ENCODE results near the gene RFX2.
"Not testable (repeated sequence)": the region's sequence is repeated elsewhere in the genome, so short reads cannot be mapped to it uniquely, and the experiment has no call there.

The RFX2 gene

DNA sequence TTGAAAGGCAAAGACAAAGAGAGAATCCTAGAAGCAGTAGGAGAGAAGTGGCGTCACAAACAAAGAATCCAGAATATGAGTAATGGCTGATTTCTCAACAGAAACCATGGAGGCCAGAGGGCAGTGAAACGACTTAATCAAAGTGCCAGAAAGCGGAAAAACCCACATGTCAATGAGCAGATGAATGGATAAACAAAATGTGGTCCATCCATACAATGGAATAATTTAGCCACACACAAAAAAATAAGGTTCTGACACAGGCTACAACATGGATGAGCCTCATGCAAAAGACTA, 80.1 kb downstream of the RFX2 start:
- H2BK15ac ChIP-seq (ENCODE audit: low read length): no peak overlapping the region
- no peak overlapping the region for H3K18ac ChIP-seq (ENCODE audit: low read length)
- H2BK120ac ChIP-seq (ENCODE audit: low read depth, low read length): no peak overlapping the region
- no peak overlapping the region for H4K91ac ChIP-seq (ENCODE audit: low read depth, low read length, poor library complexity)
- H3K4ac ChIP-seq (ENCODE audit: low read length): no peak overlapping the region
- no peak overlapping the region for H3K27ac ChIP-seq (replicated peaks; ENCODE audit: low read length)
- no peak overlapping the region for H2AK5ac ChIP-seq (ENCODE audit: low read depth, low read length)
- no CpG with 5 or more reads among the region's 3 CpGs for WGBS, 2 donors (ENCODE audit: extremely low coverage in 2 of 2, insufficient read length in 2 of 2, insufficient replicate concordance in 1 of 2)
- no peaks in the 10 kb centered on the region for H3K27me3 ChIP-seq (ENCODE audit: control insufficient read depth in 3 of 3, insufficient read depth in 3 of 3, low read depth in 1 of 3, low read length in 3 of 3)
- H3K36me3 ChIP-seq (replicated peaks in 1 of 2; ENCODE audit: control insufficient read depth in 2 of 2, insufficient read depth in 2 of 2, low read length in 2 of 2): peaks cover 0 to 49% of the 10 kb centered on the region in 2 donors
- H2AFZ ChIP-seq (ENCODE audit: low read length): no peak overlapping the region
- no peak overlapping the region for H2BK5ac ChIP-seq (ENCODE audit: low read length)
- H3K23ac ChIP-seq (ENCODE audit: low read depth, low read length, poor library complexity): no peak overlapping the region
- H3K4me2 ChIP-seq (ENCODE audit: insufficient read depth, low read length, poor library complexity, severe bottlenecking): no peak overlapping the region
- H3K9me3 ChIP-seq (replicated peaks in 1 of 2; ENCODE audit: control insufficient read depth in 2 of 2, insufficient read depth in 1 of 2, low read depth in 1 of 2, low read length in 2 of 2): peaks cover 0 to 15% of the 10 kb centered on the region in 2 donors
- H2BK12ac ChIP-seq (ENCODE audit: low read length): no peak overlapping the region
- H3K79me1 ChIP-seq (ENCODE audit: low read depth, low read length): no peaks in the 10 kb centered on the region
- H3K9ac ChIP-seq (ENCODE audit: low read depth, low read length, poor library complexity): no peak overlapping the region
- no peak overlapping the region for H3K14ac ChIP-seq (ENCODE audit: low read length)
- H4K8ac ChIP-seq (ENCODE audit: low read depth, low read length): no peak overlapping the region
- H3K4me3 ChIP-seq (ENCODE audit: low read length in 2 of 2): no peak overlapping the region
- no peaks in the 10 kb centered on the region for H3K4me1 ChIP-seq (ENCODE audit: control insufficient read depth in 2 of 2, insufficient read depth in 1 of 2, low read depth in 1 of 2, low read length in 2 of 2)
- no peak for DNase-seq (ENCODE audit: low spot score)

DNA sequence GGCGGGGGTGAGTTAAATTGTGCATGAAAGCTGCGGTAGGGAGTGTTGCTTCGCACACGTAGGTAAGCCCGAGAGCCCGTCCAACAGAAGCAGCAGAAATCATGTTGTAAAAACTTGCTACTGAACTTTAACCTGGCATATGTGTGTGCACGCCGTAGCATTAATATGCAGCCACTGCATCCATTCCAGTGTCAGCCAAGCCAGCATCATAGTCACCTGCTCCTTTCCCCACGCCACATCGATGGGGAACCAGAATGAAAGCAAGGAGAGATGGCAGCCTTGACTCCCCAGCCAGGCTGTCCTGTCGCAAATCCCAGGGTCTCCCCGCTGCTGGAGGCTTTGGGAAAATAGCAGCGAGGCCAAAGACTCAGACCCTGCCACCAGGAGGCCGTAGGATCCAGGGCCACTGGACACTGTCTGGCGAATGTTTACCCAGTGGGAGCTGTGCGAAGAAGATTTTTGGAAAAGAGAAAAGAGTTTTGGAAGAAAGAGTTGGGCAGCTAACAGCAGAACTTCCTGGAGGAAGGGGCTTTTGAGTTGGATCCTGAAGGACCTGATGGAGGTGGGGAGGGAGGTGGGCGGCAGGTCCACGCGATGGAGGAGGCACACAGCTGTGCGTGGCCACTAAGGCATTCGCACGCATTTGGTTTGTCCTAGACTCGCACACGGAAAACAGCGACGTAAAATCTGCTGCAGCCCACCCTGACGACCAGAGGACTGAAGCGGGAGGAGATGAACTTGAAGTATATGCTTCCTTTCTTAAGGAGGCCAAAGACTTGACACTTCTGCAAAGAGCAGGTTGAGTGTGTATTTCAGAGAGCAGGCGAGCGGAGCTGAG, 83.7 kb downstream of the RFX2 start:
- Histone ChIP-seq H2BK15ac (ENCODE audit: low read length) (no peak overlapping the region), H3K9ac (ENCODE audit: low read depth, low read length, poor library complexity) (no peak overlapping the region), H3K4me2 (ENCODE audit: insufficient read depth, low read length, poor library complexity, severe bottlenecking) (no peak overlapping the region), H2AK5ac (ENCODE audit: low read depth, low read length) (no peak overlapping the region), H3K23ac (ENCODE audit: low read depth, low read length, poor library complexity) (no peak overlapping the region), H3K79me1 (ENCODE audit: low read depth, low read length) (no peaks in the 10 kb centered on the region), H3K27me3 (ENCODE audit: control insufficient read depth in 3 of 3, insufficient read depth in 3 of 3, low read depth in 1 of 3, low read length in 3 of 3) (peaks cover 0 to 3% (median 0%) of the 10 kb centered on the region in 3 experiments), H3K4ac (ENCODE audit: low read length) (no peak overlapping the region), H3K9me3 (replicated peaks in 1 of 2; ENCODE audit: control insufficient read depth in 2 of 2, insufficient read depth in 1 of 2, low read depth in 1 of 2, low read length in 2 of 2) (peaks cover 0 to 15% of the 10 kb centered on the region in 2 donors), H2BK120ac (ENCODE audit: low read depth, low read length) (no peak overlapping the region), H4K8ac (ENCODE audit: low read depth, low read length) (no peak overlapping the region), H2AFZ (ENCODE audit: low read length) (no peak overlapping the region), H4K91ac (ENCODE audit: low read depth, low read length, poor library complexity) (no peak overlapping the region), H2BK12ac (ENCODE audit: low read length) (no peak overlapping the region), H3K4me3 (ENCODE audit: low read length in 2 of 2) (no peak overlapping the region), H3K36me3 (replicated peaks in 1 of 2; ENCODE audit: control insufficient read depth in 2 of 2, insufficient read depth in 2 of 2, low read length in 2 of 2) (peaks cover 0 to 39% of the 10 kb centered on the region in 2 donors), H3K14ac (ENCODE audit: low read length) (no peak overlapping the region), H3K4me1 (ENCODE audit: control insufficient read depth in 2 of 2, insufficient read depth in 1 of 2, low read depth in 1 of 2, low read length in 2 of 2) (peaks cover 2 to 5% of the 10 kb centered on the region in 2 donors), H3K18ac (ENCODE audit: low read length) (no peak overlapping the region), H2BK5ac (ENCODE audit: low read length) (no peak overlapping the region), H3K27ac (replicated peaks; ENCODE audit: low read length) (no peak overlapping the region)
- WGBS, 2 donors (ENCODE audit: extremely low coverage in 2 of 2, insufficient read length in 2 of 2, insufficient replicate concordance in 1 of 2): no CpG with 5 or more reads among the region's 30 CpGs
- DNase-seq (ENCODE audit: low spot score): no peak

GRCh38 chr19:6024756-6025155, 85.5 kb downstream of the RFX2 start:
- H2BK120ac ChIP-seq (ENCODE audit: low read depth, low read length); H3K14ac ChIP-seq (ENCODE audit: low read length); H3K4me2 ChIP-seq (ENCODE audit: insufficient read depth, low read length, poor library complexity, severe bottlenecking); H3K27ac ChIP-seq (replicated peaks; ENCODE audit: low read length); H2AK5ac ChIP-seq (ENCODE audit: low read depth, low read length); H3K23ac ChIP-seq (ENCODE audit: low read depth, low read length, poor library complexity); H2BK12ac ChIP-seq (ENCODE audit: low read length); H3K27me3 ChIP-seq (ENCODE audit: control insufficient read depth in 3 of 3, insufficient read depth in 3 of 3, low read depth in 1 of 3, low read length in 3 of 3); H2AFZ ChIP-seq (ENCODE audit: low read length); DNase-seq (ENCODE audit: low spot score); H3K9ac ChIP-seq (ENCODE audit: low read depth, low read length, poor library complexity); H3K18ac ChIP-seq (ENCODE audit: low read length); H2BK5ac ChIP-seq (ENCODE audit: low read length); H3K4me3 ChIP-seq (ENCODE audit: low read length in 2 of 2); H3K79me1 ChIP-seq (ENCODE audit: low read depth, low read length); H3K4ac ChIP-seq (ENCODE audit: low read length); H3K4me1 ChIP-seq (ENCODE audit: control insufficient read depth in 2 of 2, insufficient read depth in 1 of 2, low read depth in 1 of 2, low read length in 2 of 2); H2BK15ac ChIP-seq (ENCODE audit: low read length); H4K91ac ChIP-seq (ENCODE audit: low read depth, low read length, poor library complexity); H3K9me3 ChIP-seq (replicated peaks in 1 of 2; ENCODE audit: control insufficient read depth in 2 of 2, insufficient read depth in 1 of 2, low read depth in 1 of 2, low read length in 2 of 2); H4K8ac ChIP-seq (ENCODE audit: low read depth, low read length): not testable (repeated sequence)
- peaks cover 0 to 49% of the 10 kb centered on the region in 2 donors for H3K36me3 ChIP-seq (replicated peaks in 1 of 2; ENCODE audit: control insufficient read depth in 2 of 2, insufficient read depth in 2 of 2, low read length in 2 of 2)
- no CpG with 5 or more reads among the region's 27 CpGs for WGBS, 2 donors (ENCODE audit: extremely low coverage in 2 of 2, insufficient read length in 2 of 2, insufficient replicate concordance in 1 of 2)

GRCh38 chr19:6023936-6024335, 86.4 kb downstream of the RFX2 start:
- H3K9me3 ChIP-seq (replicated peaks in 1 of 2; ENCODE audit: control insufficient read depth in 2 of 2, insufficient read depth in 1 of 2, low read depth in 1 of 2, low read length in 2 of 2): peaks cover 0 to 1% of the 10 kb centered on the region in 2 donors
- peak overlapping the region; percentile 2 for H3K23ac ChIP-seq (ENCODE audit: low read depth, low read length, poor library complexity)
- no peak for DNase-seq (ENCODE audit: low spot score)
- peaks cover 2 to 5% of the 10 kb centered on the region in 2 donors for H3K4me1 ChIP-seq (ENCODE audit: control insufficient read depth in 2 of 2, insufficient read depth in 1 of 2, low read depth in 1 of 2, low read length in 2 of 2)
- no peak overlapping the region for H2AK5ac ChIP-seq (ENCODE audit: low read depth, low read length)
- H3K18ac ChIP-seq (ENCODE audit: low read length): no peak overlapping the region
- H4K8ac ChIP-seq (ENCODE audit: low read depth, low read length): no peak overlapping the region
- no peaks in the 10 kb centered on the region for H3K79me1 ChIP-seq (ENCODE audit: low read depth, low read length)
- H3K14ac ChIP-seq (ENCODE audit: low read length): no peak overlapping the region
- H2BK120ac ChIP-seq (ENCODE audit: low read depth, low read length): no peak overlapping the region
- no peak overlapping the region for H4K91ac ChIP-seq (ENCODE audit: low read depth, low read length, poor library complexity)
- H3K27ac ChIP-seq (replicated peaks; ENCODE audit: low read length): no peak overlapping the region
- no peak overlapping the region for H2BK15ac ChIP-seq (ENCODE audit: low read length)
- no peak overlapping the region for H2BK12ac ChIP-seq (ENCODE audit: low read length)
- no peak overlapping the region for H2AFZ ChIP-seq (ENCODE audit: low read length)
- H3K9ac ChIP-seq (ENCODE audit: low read depth, low read length, poor library complexity): no peak overlapping the region
- H3K36me3 ChIP-seq (replicated peaks in 1 of 2; ENCODE audit: control insufficient read depth in 2 of 2, insufficient read depth in 2 of 2, low read length in 2 of 2): peaks cover 0 to 49% of the 10 kb centered on the region in 2 donors
- no peak overlapping the region for H3K4me3 ChIP-seq (ENCODE audit: low read length in 2 of 2)
- H3K4me2 ChIP-seq (ENCODE audit: insufficient read depth, low read length, poor library complexity, severe bottlenecking): no peak overlapping the region
- WGBS, 2 donors (ENCODE audit: extremely low coverage in 2 of 2, insufficient read length in 2 of 2, insufficient replicate concordance in 1 of 2): no CpG with 5 or more reads among the region's 12 CpGs
- peaks cover 0 to 3% (median 0%) of the 10 kb centered on the region in 3 experiments for H3K27me3 ChIP-seq (ENCODE audit: control insufficient read depth in 3 of 3, insufficient read depth in 3 of 3, low read depth in 1 of 3, low read length in 3 of 3)
- no peak overlapping the region for H2BK5ac ChIP-seq (ENCODE audit: low read length)
- no peak overlapping the region for H3K4ac ChIP-seq (ENCODE audit: low read length)
